ENCODE results near the gene SLC22A23. TPM values are rescaled to one million over a fixed set of nuclear protein-coding genes. Genes with fewer than 3 reads are reported as not detected.
A peak's percentile ranks its signal among the peaks of the same experiment; 100 is the strongest.

SLC22A23 gene
- total RNA-seq, 4 donors from 2014 or later = 7.1 to 9.6 (median 8.2) TPM

GRCh38 chr6:3455147-3455568, 1.7 kb downstream of the SLC22A23 start:
- peak overlapping the region; percentile 49 to 74 (median 51) for H3K4me3 ChIP-seq
- H3K36me3 ChIP-seq = no peaks in the 10 kb centered on the region
- H3K27me3 ChIP-seq = peaks cover 0 to 4% of the 10 kb centered on the region in 2 donors
- WGBS, 2 donors = 44 to 60% methylated on average over 10 to 11 of the region's 11 CpGs
- DNase-seq (ENCODE audit: low spot score in 2 of 2) = no peak
- peak overlapping the region in 2 of 4 donors; percentile 54 to 81 for H3K27ac ChIP-seq
- TF ChIP-seq POLR2A (IDR thresholded peaks at IDR 0.05) (no peak), CTCF (IDR thresholded peaks at IDR 0.05) (no peak), EP300 (IDR thresholded peaks at IDR 0.05) (no peak)
- H3K9me3 ChIP-seq = no peaks in the 10 kb centered on the region
- peaks cover 0 to 45% (median 12%) of the 10 kb centered on the region in 4 donors for H3K4me1 ChIP-seq

- peaks cover 0 to 4% of the 10 kb centered on the region in 2 donors for H3K27me3 ChIP-seq
- no peak overlapping the region for H3K27ac ChIP-seq
- no peak for TF ChIP-seq POLR2A (IDR thresholded peaks at IDR 0.05)
- no peak for TF ChIP-seq CTCF (IDR thresholded peaks at IDR 0.05)
- no peak for TF ChIP-seq EP300 (IDR thresholded peaks at IDR 0.05)
- no peaks in the 10 kb centered on the region for H3K9me3 ChIP-seq
- no peaks in the 10 kb centered on the region for H3K36me3 ChIP-seq
- peak overlapping the region in 2 of 4 donors; percentile 49 to 74 for H3K4me3 ChIP-seq
- 78 to 86% methylated on average over 6 of the region's 6 CpGs for WGBS, 2 donors
- peaks cover 0 to 45% (median 12%) of the 10 kb centered on the region in 4 donors for H3K4me1 ChIP-seq
- DNase-seq (ENCODE audit: low spot score in 2 of 2) = no peak
Measured at GRCh38 chr6:3454273-3455010, 2.4 kb downstream of the SLC22A23 start.

DNA sequence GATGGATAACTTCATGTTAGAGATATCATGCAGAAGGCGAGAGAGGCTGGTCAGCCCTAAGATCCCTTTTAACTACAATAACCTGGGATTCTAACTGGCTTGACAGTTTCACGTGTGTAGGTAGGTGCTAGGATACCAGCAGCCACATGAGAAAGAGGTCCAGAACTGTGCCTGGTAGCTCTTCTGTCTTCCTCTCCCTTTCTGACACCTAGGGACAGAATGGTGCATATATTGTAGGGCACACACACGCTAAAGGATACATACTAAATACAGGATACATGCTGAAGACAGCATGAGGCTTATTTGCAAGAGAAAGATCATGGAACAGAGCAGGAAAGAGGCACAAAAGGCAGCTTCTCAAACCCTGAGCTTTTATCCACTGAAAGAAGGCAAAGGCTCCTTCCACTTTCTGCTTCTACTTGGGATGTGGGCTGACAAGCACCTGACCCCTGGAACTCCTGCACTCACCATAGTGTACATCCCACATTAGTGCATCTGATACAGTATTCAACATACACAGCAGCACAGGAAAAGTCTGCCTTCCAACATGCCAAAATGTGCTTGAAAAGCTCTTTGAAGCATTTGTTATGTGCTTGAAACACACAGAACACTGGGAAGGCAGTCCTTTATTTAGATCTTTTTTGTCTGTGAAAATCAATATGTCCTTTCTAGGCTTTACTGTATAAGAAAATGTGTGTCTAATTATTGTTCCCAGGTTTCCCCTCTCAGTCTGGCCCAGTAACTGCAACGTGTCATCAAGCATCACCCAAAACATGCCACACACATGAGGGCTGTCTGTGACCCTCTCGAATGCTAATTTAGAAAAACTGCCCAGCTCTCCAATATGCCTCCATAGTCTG, 3.2 kb downstream of the SLC22A23 start:
- no peak overlapping the region for H3K4me3 ChIP-seq
- peaks cover 0 to 4% of the 10 kb centered on the region in 2 donors for H3K27me3 ChIP-seq
- TF ChIP-seq EP300 (IDR thresholded peaks at IDR 0.05) (no peak), CTCF (IDR thresholded peaks at IDR 0.05) (no peak), POLR2A (IDR thresholded peaks at IDR 0.05) (no peak)
- 85 to 87% methylated on average over 5 of the region's 5 CpGs for WGBS, 2 donors
- no peaks in the 10 kb centered on the region for H3K9me3 ChIP-seq
- H3K27ac ChIP-seq = no peak overlapping the region
- no peaks in the 10 kb centered on the region for H3K36me3 ChIP-seq
- peaks cover 0 to 45% (median 12%) of the 10 kb centered on the region in 4 donors for H3K4me1 ChIP-seq
- DNase-seq (ENCODE audit: low spot score in 2 of 2) = no peak

GRCh38 chr6:3451498-3451897, 5.4 kb downstream of the SLC22A23 start:
- Histone ChIP-seq H3K4me1 (peaks cover 0 to 32% (median 8%) of the 10 kb centered on the region in 4 donors), H3K9me3 (no peaks in the 10 kb centered on the region), H3K27ac (no peak overlapping the region), H3K4me3 (no peak overlapping the region), H3K27me3 (peaks cover 0 to 4% of the 10 kb centered on the region in 2 donors), H3K36me3 (no peaks in the 10 kb centered on the region)
- TF ChIP-seq POLR2A (IDR thresholded peaks at IDR 0.05) (no peak), CTCF (IDR thresholded peaks at IDR 0.05) (no peak), EP300 (IDR thresholded peaks at IDR 0.05) (no peak)
- DNase-seq (ENCODE audit: low spot score in 2 of 2) = no peak
- 88 to 94% methylated on average over 6 of the region's 6 CpGs for WGBS, 2 donors
